T-helper 2 cell treated with Interferon-gamma antibody and Interleukin-4, amounts not matched to agents 5 μg/mL and 100 μg/mL, for 36 hours (primary cell): ENCODE results near the gene AGAP3.

Experiments used
- DNase-seq: peaks from one replicate; pipeline ENCODE4 v3.0.0; 2021; ENCODE audit warnings: low spot score
- H3K27ac Mint-ChIP-seq: one replicate; pipeline ENCODE4 v1.8.0; 2021; ENCODE audit warnings: mild to moderate bottlenecking, mixed read lengths
- H3K27me3 Mint-ChIP-seq: one replicate; pipeline ENCODE4 v1.8.0; 2021; ENCODE audit warnings: low read depth, mixed read lengths
- H3K36me3 Mint-ChIP-seq: one replicate; pipeline ENCODE4 v1.8.0; 2021; ENCODE audit warnings: low read depth, mixed read lengths
- H3K4me1 Mint-ChIP-seq: one replicate; pipeline ENCODE4 v1.8.0; 2021; ENCODE audit warnings: low read depth, mixed read lengths
- H3K4me3 Mint-ChIP-seq: one replicate; pipeline ENCODE4 v1.8.0; 2022; ENCODE audit warnings: mild to moderate bottlenecking, moderate library complexity, mixed read lengths
- H3K9me3 Mint-ChIP-seq: one replicate; pipeline ENCODE4 v1.8.0; 2021; ENCODE audit warnings: mixed read lengths

The AGAP3 gene

GRCh38 chr7:151122796-151123157 is 36.5 kb downstream of the AGAP3 start:
- no peak for DNase-seq
- H3K9me3 Mint-ChIP-seq, result no peaks in the 10 kb centered on the region
- H3K4me3 Mint-ChIP-seq, result no peak overlapping the region
- H3K27ac Mint-ChIP-seq, result no peak overlapping the region
- H3K4me1 Mint-ChIP-seq, result peaks cover 4% of the 10 kb centered on the region
- H3K36me3 Mint-ChIP-seq, result no peaks in the 10 kb centered on the region
- no peaks in the 10 kb centered on the region for H3K27me3 Mint-ChIP-seq

GRCh38 chr7:151123158-151123821 is 37.0 kb downstream of the AGAP3 start:
- no peak for DNase-seq
- H3K4me3 Mint-ChIP-seq, result no peak overlapping the region
- no peak overlapping the region for H3K27ac Mint-ChIP-seq
- no peaks in the 10 kb centered on the region for H3K36me3 Mint-ChIP-seq
- H3K4me1 Mint-ChIP-seq, result peaks cover 4% of the 10 kb centered on the region
- H3K9me3 Mint-ChIP-seq, result no peaks in the 10 kb centered on the region
- no peaks in the 10 kb centered on the region for H3K27me3 Mint-ChIP-seq

GRCh38 chr7:151123822-151124464 is 37.7 kb downstream of the AGAP3 start:
- no peak overlapping the region for H3K27ac Mint-ChIP-seq
- H3K4me3 Mint-ChIP-seq, result no peak overlapping the region

GRCh38 chr7:151124481-151124880 is 38.2 kb downstream of the AGAP3 start:
- Mint-ChIP-seq H3K27ac (no peak overlapping the region), H3K9me3 (no peaks in the 10 kb centered on the region), H3K36me3 (no peaks in the 10 kb centered on the region), H3K27me3 (no peaks in the 10 kb centered on the region), H3K4me3 (no peak overlapping the region), H3K4me1 (peaks cover 4% of the 10 kb centered on the region)
- no peak for DNase-seq

More at GRCh38 chr7:151123822-151124464, 37.7 kb downstream of the AGAP3 start:
- Mint-ChIP-seq H3K36me3 (no peaks in the 10 kb centered on the region), H3K9me3 (no peaks in the 10 kb centered on the region), H3K4me1 (peaks cover 4% of the 10 kb centered on the region), H3K27me3 (no peaks in the 10 kb centered on the region)
- peak; percentile 67 for DNase-seq

GRCh38 chr7:151124899-151125399 is 38.7 kb downstream of the AGAP3 start:
- no peaks in the 10 kb centered on the region for H3K9me3 Mint-ChIP-seq
- no peaks in the 10 kb centered on the region for H3K27me3 Mint-ChIP-seq
- H3K27ac Mint-ChIP-seq, result no peak overlapping the region
- no peak for DNase-seq
- H3K4me1 Mint-ChIP-seq, result peaks cover 4% of the 10 kb centered on the region
- no peak overlapping the region for H3K4me3 Mint-ChIP-seq
- no peaks in the 10 kb centered on the region for H3K36me3 Mint-ChIP-seq

- H3K4me1 Mint-ChIP-seq, result peaks cover 4% of the 10 kb centered on the region
- no peaks in the 10 kb centered on the region for H3K36me3 Mint-ChIP-seq
- no peaks in the 10 kb centered on the region for H3K9me3 Mint-ChIP-seq
- no peaks in the 10 kb centered on the region for H3K27me3 Mint-ChIP-seq
- DNase-seq, result no peak
- H3K4me3 Mint-ChIP-seq, result no peak overlapping the region
- H3K27ac Mint-ChIP-seq, result no peak overlapping the region
Observed at GRCh38 chr7:151125470-151125845, 39.2 kb downstream of the AGAP3 start.

DNA sequence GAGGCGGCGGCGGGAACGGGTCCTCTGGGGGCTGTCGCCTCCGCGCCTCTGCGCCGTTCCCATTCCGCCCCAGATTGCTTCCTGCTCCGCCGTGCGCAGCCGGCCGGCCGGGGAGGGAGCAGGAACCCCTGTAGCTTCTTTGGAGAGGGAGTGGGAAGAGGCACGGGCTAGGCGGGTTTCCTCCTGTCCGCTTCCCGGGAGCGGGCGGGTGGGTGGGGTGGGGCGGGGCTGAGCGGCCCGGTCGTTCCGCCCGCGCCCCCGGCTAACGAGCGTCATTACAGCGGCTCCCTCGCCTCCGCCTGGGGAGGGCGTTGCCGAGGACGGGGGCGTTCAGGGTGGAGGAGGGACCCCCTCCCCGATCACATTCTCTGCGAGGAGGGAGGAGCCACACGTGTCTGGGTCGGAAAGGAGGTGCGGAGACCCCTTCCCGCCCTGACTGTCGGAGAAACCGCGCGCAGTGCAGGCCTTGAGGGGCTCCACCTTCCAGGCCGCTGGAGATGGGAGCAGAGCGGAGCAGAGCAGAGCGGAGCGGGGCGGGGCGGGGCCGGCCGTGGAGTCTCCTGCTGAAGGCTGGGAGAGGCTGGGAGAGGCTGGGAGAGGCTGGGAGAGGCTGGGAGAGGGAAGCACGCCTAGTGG is 39.7 kb downstream of the AGAP3 start:
- Mint-ChIP-seq H3K27ac (no peak overlapping the region), H3K27me3 (no peaks in the 10 kb centered on the region), H3K4me1 (peaks cover 4% of the 10 kb centered on the region), H3K36me3 (no peaks in the 10 kb centered on the region), H3K9me3 (no peaks in the 10 kb centered on the region), H3K4me3 (no peak overlapping the region)
- DNase-seq, result no peak

DNA sequence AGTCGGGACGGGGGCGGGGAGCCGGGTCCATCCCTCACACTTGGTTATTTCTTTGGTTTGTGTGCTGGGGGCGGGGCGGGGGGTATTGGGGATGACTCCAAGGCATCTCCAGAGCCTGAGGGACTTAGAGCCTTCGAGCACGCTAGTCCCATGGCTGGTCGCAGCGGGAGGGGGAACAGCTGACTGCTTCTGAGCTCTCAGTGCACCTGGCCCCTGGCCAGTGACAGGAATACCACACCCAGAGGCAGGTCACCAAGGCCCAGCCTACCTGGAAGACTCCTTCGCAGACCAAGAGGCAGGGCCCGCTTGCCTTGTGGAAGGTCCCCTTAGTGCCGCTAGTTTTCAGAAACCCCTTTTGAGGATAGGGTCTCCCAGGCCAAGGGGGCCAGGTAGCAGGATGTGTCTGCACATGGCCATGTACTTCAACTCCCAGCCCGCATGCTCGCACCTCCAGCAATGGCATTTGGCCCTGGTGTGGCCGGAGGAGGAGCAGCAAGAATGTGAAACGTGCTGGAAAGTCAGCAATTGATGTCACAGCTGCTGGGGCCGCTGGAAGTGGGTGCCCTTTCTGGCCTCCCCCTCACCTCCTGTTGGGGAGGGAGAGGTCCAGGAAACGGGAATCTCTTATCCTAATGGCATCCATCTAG is 40.3 kb downstream of the AGAP3 start:
- Mint-ChIP-seq H3K4me1 (peaks cover 4% of the 10 kb centered on the region), H3K4me3 (no peak overlapping the region), H3K36me3 (no peaks in the 10 kb centered on the region), H3K9me3 (no peaks in the 10 kb centered on the region), H3K27ac (no peak overlapping the region), H3K27me3 (no peaks in the 10 kb centered on the region)
- DNase-seq, result no peak

GRCh38 chr7:151128144-151128543 is 41.9 kb downstream of the AGAP3 start:
- no peak overlapping the region for H3K4me3 Mint-ChIP-seq
- H3K27ac Mint-ChIP-seq, result no peak overlapping the region
- no peaks in the 10 kb centered on the region for H3K9me3 Mint-ChIP-seq
- no peaks in the 10 kb centered on the region for H3K36me3 Mint-ChIP-seq
- no peaks in the 10 kb centered on the region for H3K27me3 Mint-ChIP-seq
- H3K4me1 Mint-ChIP-seq, result peaks cover 4% of the 10 kb centered on the region
- DNase-seq, result no peak

DNA sequence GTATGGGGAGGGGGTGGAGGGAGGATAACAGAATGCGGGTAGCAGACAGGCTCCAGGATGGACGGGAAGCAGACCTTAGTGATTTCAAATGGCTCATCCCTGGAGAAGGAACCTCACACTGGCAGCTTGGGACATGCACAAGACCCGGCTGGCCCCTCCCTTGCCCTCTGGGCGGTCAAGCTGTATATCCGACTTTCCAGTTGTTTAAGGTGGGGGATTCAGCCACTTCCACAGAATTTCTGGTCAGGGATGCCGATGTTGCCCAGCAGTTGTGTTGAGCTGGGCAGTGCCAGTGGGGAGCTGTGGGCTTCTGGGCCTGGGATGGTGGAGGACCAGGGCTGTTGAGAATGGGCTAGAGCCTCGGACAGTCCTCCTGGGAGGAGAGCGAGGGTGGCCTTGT is 42.4 kb downstream of the AGAP3 start:
- Mint-ChIP-seq H3K4me1 (peaks cover 3% of the 10 kb centered on the region), H3K27ac (no peak overlapping the region), H3K9me3 (no peaks in the 10 kb centered on the region), H3K27me3 (no peaks in the 10 kb centered on the region), H3K36me3 (no peaks in the 10 kb centered on the region), H3K4me3 (no peak overlapping the region)
- DNase-seq, result no peak

GRCh38 chr7:151129117-151129959 is 43.1 kb downstream of the AGAP3 start:
- Mint-ChIP-seq H3K4me3 (no peak overlapping the region), H3K4me1 (no peaks in the 10 kb centered on the region), H3K36me3 (no peaks in the 10 kb centered on the region), H3K9me3 (no peaks in the 10 kb centered on the region), H3K27me3 (no peaks in the 10 kb centered on the region), H3K27ac (no peak overlapping the region)
- no peak for DNase-seq

DNA sequence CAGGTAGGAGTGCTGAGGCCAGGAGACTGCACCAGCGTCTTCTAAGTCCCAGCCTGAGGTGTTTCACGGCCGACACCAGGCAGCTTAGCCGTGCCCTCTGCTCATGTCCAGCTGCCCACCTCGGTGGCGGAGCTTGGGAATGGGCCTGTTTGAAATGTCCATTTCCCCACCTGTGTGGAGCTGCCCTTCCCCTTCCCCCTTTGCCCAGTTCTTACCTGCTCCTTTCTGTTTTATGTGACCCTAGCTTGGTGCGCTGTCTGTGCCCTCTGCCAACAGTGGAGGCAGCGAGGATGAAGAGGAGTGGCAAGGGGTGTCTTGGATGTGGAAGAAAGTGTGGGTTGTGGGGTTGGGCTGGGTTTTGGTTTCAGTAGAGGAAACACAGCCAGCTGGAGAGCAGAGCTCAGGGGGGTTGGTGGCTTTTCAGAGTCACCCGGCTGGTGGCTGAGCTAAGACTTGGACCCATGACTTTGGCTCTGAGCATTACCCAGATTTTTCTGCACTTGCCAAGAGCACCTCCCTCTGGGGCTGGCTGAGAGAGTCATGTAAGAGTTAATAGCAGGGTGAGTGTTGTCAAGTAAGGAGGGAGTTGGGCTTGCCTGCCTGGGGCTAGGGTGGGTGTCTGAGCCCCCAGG is 43.8 kb downstream of the AGAP3 start:
- DNase-seq, result no peak
- no peaks in the 10 kb centered on the region for H3K36me3 Mint-ChIP-seq

GRCh38 chr7:151130741-151131157 is 44.5 kb downstream of the AGAP3 start:
- Mint-ChIP-seq H3K36me3 (no peaks in the 10 kb centered on the region), H3K27ac (no peak overlapping the region), H3K4me1 (no peaks in the 10 kb centered on the region), H3K4me3 (no peak overlapping the region), H3K27me3 (no peaks in the 10 kb centered on the region), H3K9me3 (no peaks in the 10 kb centered on the region)
- DNase-seq, result no peak

More for the DNA sequence above, 43.8 kb downstream of the AGAP3 start:
- no peak overlapping the region for H3K27ac Mint-ChIP-seq
- no peak overlapping the region for H3K4me3 Mint-ChIP-seq
- no peaks in the 10 kb centered on the region for H3K27me3 Mint-ChIP-seq
- no peaks in the 10 kb centered on the region for H3K9me3 Mint-ChIP-seq
- H3K4me1 Mint-ChIP-seq, result no peaks in the 10 kb centered on the region
